DOHH2 (cell line): ENCODE results near the gene MAP3K5.

Source experiments
- EZH2phosphoT487 ChIP-seq: fragments of 200-600 bp; sonication (generic); IDR thresholded peaks from 2 replicates; pipeline ENCODE4 v1.6.1; 2017; ENCODE audit warnings: borderline replicate concordance, mild to moderate bottlenecking, antibody characterized with exemption, low read length, moderate library complexity, mixed read lengths
- TF ChIP-seq, protein P1 (sequence below): fragments of 200-600 bp; sonication (generic); IDR thresholded peaks from one replicate; pipeline ENCODE4 v1.5.1; 2014; ENCODE audit warnings: antibody characterized with exemption, mild to moderate bottlenecking, low read depth, low read length; ENCODE audit not compliant: poor library complexity, severe bottlenecking

DNA sequence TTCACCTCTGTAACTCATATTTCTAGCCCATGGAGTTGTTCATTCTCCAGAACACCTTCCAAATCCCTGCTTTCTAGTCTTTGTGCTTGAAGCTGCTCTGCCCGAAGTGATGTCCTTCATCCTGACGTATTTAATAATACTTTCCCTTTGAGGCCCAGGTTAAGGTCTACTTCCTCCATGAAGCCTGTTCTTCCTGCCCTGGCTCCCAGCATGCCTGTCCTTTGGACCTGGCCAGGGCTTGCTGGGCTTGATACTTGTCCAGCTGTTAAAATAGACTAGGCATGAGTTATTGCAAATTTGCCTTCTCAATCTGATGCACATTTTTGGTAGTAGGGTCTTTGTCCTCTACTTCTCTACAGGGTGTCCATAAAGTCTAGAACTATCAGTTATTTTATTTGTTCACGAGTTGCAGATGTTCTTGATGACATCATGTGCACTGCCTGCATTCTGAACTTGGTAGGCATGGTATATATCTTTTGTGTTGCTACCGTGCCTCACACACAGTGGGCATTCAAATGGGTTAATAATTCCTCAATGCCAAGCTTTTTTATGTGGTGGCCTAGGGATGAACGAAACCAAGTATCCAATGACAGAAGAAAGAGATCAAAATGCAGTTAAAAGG, 239.0 kb downstream of the MAP3K5 start:
- TF ChIP-seq, protein P1, sequence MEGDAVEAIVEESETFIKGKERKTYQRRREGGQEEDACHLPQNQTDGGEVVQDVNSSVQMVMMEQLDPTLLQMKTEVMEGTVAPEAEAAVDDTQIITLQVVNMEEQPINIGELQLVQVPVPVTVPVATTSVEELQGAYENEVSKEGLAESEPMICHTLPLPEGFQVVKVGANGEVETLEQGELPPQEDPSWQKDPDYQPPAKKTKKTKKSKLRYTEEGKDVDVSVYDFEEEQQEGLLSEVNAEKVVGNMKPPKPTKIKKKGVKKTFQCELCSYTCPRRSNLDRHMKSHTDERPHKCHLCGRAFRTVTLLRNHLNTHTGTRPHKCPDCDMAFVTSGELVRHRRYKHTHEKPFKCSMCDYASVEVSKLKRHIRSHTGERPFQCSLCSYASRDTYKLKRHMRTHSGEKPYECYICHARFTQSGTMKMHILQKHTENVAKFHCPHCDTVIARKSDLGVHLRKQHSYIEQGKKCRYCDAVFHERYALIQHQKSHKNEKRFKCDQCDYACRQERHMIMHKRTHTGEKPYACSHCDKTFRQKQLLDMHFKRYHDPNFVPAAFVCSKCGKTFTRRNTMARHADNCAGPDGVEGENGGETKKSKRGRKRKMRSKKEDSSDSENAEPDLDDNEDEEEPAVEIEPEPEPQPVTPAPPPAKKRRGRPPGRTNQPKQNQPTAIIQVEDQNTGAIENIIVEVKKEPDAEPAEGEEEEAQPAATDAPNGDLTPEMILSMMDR: no peak
- no peak for TF ChIP-seq EZH2phosphoT487
